Measurements from ENCODE around the gene PI4K2A.

PI4K2A gene

GRCh38 chr10:97607095-97607636 is 33.3 kb upstream of the PI4K2A start:
- no peaks in the 10 kb centered on the region for H3K36me3 ChIP-seq (ENCODE audit: control insufficient read depth, insufficient read depth, low read length)
- H3K9me3 ChIP-seq (ENCODE audit: control insufficient read depth, insufficient read depth, low read length): no peaks in the 10 kb centered on the region
- no peaks in the 10 kb centered on the region for H3K27me3 ChIP-seq (ENCODE audit: control insufficient read depth, insufficient read depth, low read length)
- H3K4me3 ChIP-seq (ENCODE audit: low read depth, low read length): no peak overlapping the region
- no peak overlapping the region for H3K9ac ChIP-seq (ENCODE audit: low read depth, low read length)
- H3K4me1 ChIP-seq (ENCODE audit: control insufficient read depth, insufficient read depth, low read length): 0 out of 2 replicates have a peak, but pooled peaks cover 8% of the 10 kb centered on the region
- H3K27ac ChIP-seq (ENCODE audit: low read depth, low read length): no peak overlapping the region

GRCh38 chr10:97608991-97609561 is 31.4 kb upstream of the PI4K2A start:
- H3K4me3 ChIP-seq (ENCODE audit: low read depth, low read length): no peak overlapping the region
- H3K9me3 ChIP-seq (ENCODE audit: control insufficient read depth, insufficient read depth, low read length): no peaks in the 10 kb centered on the region
- H3K4me1 ChIP-seq (ENCODE audit: control insufficient read depth, insufficient read depth, low read length): 0 out of 2 replicates have a peak, but pooled peaks cover 8% of the 10 kb centered on the region
- H3K27me3 ChIP-seq (ENCODE audit: control insufficient read depth, insufficient read depth, low read length): no peaks in the 10 kb centered on the region
- H3K27ac ChIP-seq (ENCODE audit: low read depth, low read length): no peak overlapping the region
- H3K9ac ChIP-seq (ENCODE audit: low read depth, low read length): no peak overlapping the region
- no peaks in the 10 kb centered on the region for H3K36me3 ChIP-seq (ENCODE audit: control insufficient read depth, insufficient read depth, low read length)

GRCh38 chr10:97611473-97611872 is 29.0 kb upstream of the PI4K2A start:
- Histone ChIP-seq H3K27me3 (ENCODE audit: control insufficient read depth, insufficient read depth, low read length) (no peaks in the 10 kb centered on the region), H3K4me1 (ENCODE audit: control insufficient read depth, insufficient read depth, low read length) (0 out of 2 replicates have a peak, but pooled peaks cover 8% of the 10 kb centered on the region), H3K9me3 (ENCODE audit: control insufficient read depth, insufficient read depth, low read length) (no peaks in the 10 kb centered on the region), H3K9ac (ENCODE audit: low read depth, low read length) (no peak overlapping the region), H3K4me3 (ENCODE audit: low read depth, low read length) (no peak overlapping the region), H3K36me3 (ENCODE audit: control insufficient read depth, insufficient read depth, low read length) (no peaks in the 10 kb centered on the region), H3K27ac (ENCODE audit: low read depth, low read length) (no peak overlapping the region)

- no peaks in the 10 kb centered on the region for H3K36me3 ChIP-seq (ENCODE audit: control insufficient read depth, insufficient read depth, low read length)
- no peak overlapping the region for H3K27ac ChIP-seq (ENCODE audit: low read depth, low read length)
- no peaks in the 10 kb centered on the region for H3K9me3 ChIP-seq (ENCODE audit: control insufficient read depth, insufficient read depth, low read length)
- H3K4me1 ChIP-seq (ENCODE audit: control insufficient read depth, insufficient read depth, low read length): 0 out of 2 replicates have a peak, but pooled peaks cover 8% of the 10 kb centered on the region
- no peaks in the 10 kb centered on the region for H3K27me3 ChIP-seq (ENCODE audit: control insufficient read depth, insufficient read depth, low read length)
- no peak overlapping the region for H3K9ac ChIP-seq (ENCODE audit: low read depth, low read length)
- H3K4me3 ChIP-seq (ENCODE audit: low read depth, low read length): no peak overlapping the region
Observed at GRCh38 chr10:97612386-97612785, 28.1 kb upstream of the PI4K2A start.

GRCh38 chr10:97618285-97618684 is 22.2 kb upstream of the PI4K2A start:
- Histone ChIP-seq H3K9me3 (ENCODE audit: control insufficient read depth, insufficient read depth, low read length) (no peaks in the 10 kb centered on the region), H3K9ac (ENCODE audit: low read depth, low read length) (no peak overlapping the region), H3K36me3 (ENCODE audit: control insufficient read depth, insufficient read depth, low read length) (peaks cover 2% of the 10 kb centered on the region; the same call in 1 of the 2 replicates), H3K27ac (ENCODE audit: low read depth, low read length) (no peak overlapping the region), H3K4me3 (ENCODE audit: low read depth, low read length) (no peak overlapping the region), H3K4me1 (ENCODE audit: control insufficient read depth, insufficient read depth, low read length) (no peaks in the 10 kb centered on the region), H3K27me3 (ENCODE audit: control insufficient read depth, insufficient read depth, low read length) (no peaks in the 10 kb centered on the region)

GRCh38 chr10:97618733-97619132 is 21.7 kb upstream of the PI4K2A start:
- H3K9ac ChIP-seq (ENCODE audit: low read depth, low read length): no peak overlapping the region
- H3K27me3 ChIP-seq (ENCODE audit: control insufficient read depth, insufficient read depth, low read length): no peaks in the 10 kb centered on the region
- H3K9me3 ChIP-seq (ENCODE audit: control insufficient read depth, insufficient read depth, low read length): no peaks in the 10 kb centered on the region
- peaks cover 2% of the 10 kb centered on the region; the same call in 1 of the 2 replicates for H3K36me3 ChIP-seq (ENCODE audit: control insufficient read depth, insufficient read depth, low read length)
- no peaks in the 10 kb centered on the region for H3K4me1 ChIP-seq (ENCODE audit: control insufficient read depth, insufficient read depth, low read length)
- H3K27ac ChIP-seq (ENCODE audit: low read depth, low read length): no peak overlapping the region
- no peak overlapping the region for H3K4me3 ChIP-seq (ENCODE audit: low read depth, low read length)

GRCh38 chr10:97623277-97623676 is 17.2 kb upstream of the PI4K2A start:
- Histone ChIP-seq H3K9ac (ENCODE audit: low read depth, low read length) (no peak overlapping the region), H3K9me3 (ENCODE audit: control insufficient read depth, insufficient read depth, low read length) (no peaks in the 10 kb centered on the region), H3K27me3 (ENCODE audit: control insufficient read depth, insufficient read depth, low read length) (no peaks in the 10 kb centered on the region), H3K4me1 (ENCODE audit: control insufficient read depth, insufficient read depth, low read length) (no peaks in the 10 kb centered on the region), H3K36me3 (ENCODE audit: control insufficient read depth, insufficient read depth, low read length) (peaks cover 2% of the 10 kb centered on the region; the same call in 1 of the 2 replicates), H3K27ac (ENCODE audit: low read depth, low read length) (no peak overlapping the region), H3K4me3 (ENCODE audit: low read depth, low read length) (no peak overlapping the region)

GRCh38 chr10:97627731-97628130 is 12.7 kb upstream of the PI4K2A start:
- Histone ChIP-seq H3K36me3 (ENCODE audit: control insufficient read depth, insufficient read depth, low read length) (no peaks in the 10 kb centered on the region), H3K4me1 (ENCODE audit: control insufficient read depth, insufficient read depth, low read length) (0 out of 2 replicates have a peak, but pooled peaks cover 3% of the 10 kb centered on the region), H3K4me3 (ENCODE audit: low read depth, low read length) (no peak overlapping the region)

GRCh38 chr10:97628228-97628627 is 12.2 kb upstream of the PI4K2A start:
- no peaks in the 10 kb centered on the region for H3K9me3 ChIP-seq (ENCODE audit: control insufficient read depth, insufficient read depth, low read length)
- no peak overlapping the region for H3K9ac ChIP-seq (ENCODE audit: low read depth, low read length)
- 0 out of 2 replicates have a peak, but pooled peaks cover 3% of the 10 kb centered on the region for H3K4me1 ChIP-seq (ENCODE audit: control insufficient read depth, insufficient read depth, low read length)
- no peak overlapping the region for H3K4me3 ChIP-seq (ENCODE audit: low read depth, low read length)
- H3K36me3 ChIP-seq (ENCODE audit: control insufficient read depth, insufficient read depth, low read length): no peaks in the 10 kb centered on the region
- H3K27me3 ChIP-seq (ENCODE audit: control insufficient read depth, insufficient read depth, low read length): no peaks in the 10 kb centered on the region
- H3K27ac ChIP-seq (ENCODE audit: low read depth, low read length): no peak overlapping the region

More at GRCh38 chr10:97627731-97628130, 12.7 kb upstream of the PI4K2A start:
- Histone ChIP-seq H3K27me3 (ENCODE audit: control insufficient read depth, insufficient read depth, low read length) (no peaks in the 10 kb centered on the region), H3K27ac (ENCODE audit: low read depth, low read length) (no peak overlapping the region), H3K9ac (ENCODE audit: low read depth, low read length) (no peak overlapping the region), H3K9me3 (ENCODE audit: control insufficient read depth, insufficient read depth, low read length) (no peaks in the 10 kb centered on the region)

- Histone ChIP-seq H3K27me3 (ENCODE audit: control insufficient read depth, insufficient read depth, low read length) (no peaks in the 10 kb centered on the region), H3K9ac (ENCODE audit: low read depth, low read length) (no peak overlapping the region), H3K27ac (ENCODE audit: low read depth, low read length) (no peak overlapping the region), H3K36me3 (ENCODE audit: control insufficient read depth, insufficient read depth, low read length) (no peaks in the 10 kb centered on the region), H3K4me1 (ENCODE audit: control insufficient read depth, insufficient read depth, low read length) (0 out of 2 replicates have a peak, but pooled peaks cover 3% of the 10 kb centered on the region), H3K9me3 (ENCODE audit: control insufficient read depth, insufficient read depth, low read length) (no peaks in the 10 kb centered on the region), H3K4me3 (ENCODE audit: low read depth, low read length) (no peak overlapping the region)
Observed at GRCh38 chr10:97629289-97629688, 11.2 kb upstream of the PI4K2A start.

GRCh38 chr10:97631098-97631497 is 9.4 kb upstream of the PI4K2A start:
- Histone ChIP-seq H3K27ac (ENCODE audit: low read depth, low read length) (no peak overlapping the region), H3K27me3 (ENCODE audit: control insufficient read depth, insufficient read depth, low read length) (no peaks in the 10 kb centered on the region), H3K4me1 (ENCODE audit: control insufficient read depth, insufficient read depth, low read length) (0 out of 2 replicates have a peak, but pooled peaks cover 3% of the 10 kb centered on the region), H3K9me3 (ENCODE audit: control insufficient read depth, insufficient read depth, low read length) (no peaks in the 10 kb centered on the region), H3K9ac (ENCODE audit: low read depth, low read length) (no peak overlapping the region), H3K4me3 (ENCODE audit: low read depth, low read length) (no peak overlapping the region), H3K36me3 (ENCODE audit: control insufficient read depth, insufficient read depth, low read length) (no peaks in the 10 kb centered on the region)
